Smooth muscle cell (in vitro differentiated cells): ENCODE data around the gene HDHD3. TPM values are rescaled to one million over a fixed set of nuclear protein-coding genes. Genes with fewer than 3 reads are reported as not detected.

Experiments
- DNase-seq: peaks from one replicate; lab custom pipeline; 2025; ENCODE audit not compliant: unreplicated experiment; lab: John Stamatoyannopoulos, UW
- H2AFZ ChIP-seq: fragments of 200-600 bp; sonication (generic); 2 replicates; pipeline ENCODE4 v1.6.0; 2016; ENCODE audit warnings: antibody characterized with exemption, low read depth, mild to moderate bottlenecking
- H3F3A ChIP-seq: fragments of 200-600 bp; sonication (generic); 2 replicates; pipeline ENCODE4 v1.6.0; 2017; ENCODE audit warnings: antibody characterized with exemption, low read depth
- H3K27ac ChIP-seq: fragments of 200-600 bp; sonication (generic); 2 replicates; pipeline ENCODE4 v1.5.1; 2016; ENCODE audit warnings: low read depth, mild to moderate bottlenecking
- H3K27me3 ChIP-seq: fragments of 200-600 bp; sonication (generic); 2 replicates; pipeline ENCODE4 v1.6.1; 2016; ENCODE audit warnings: low read depth, mild to moderate bottlenecking
- H3K36me3 ChIP-seq: fragments of 200-600 bp; sonication (generic); 2 replicates; pipeline ENCODE4 v1.5.1; 2016; ENCODE audit warnings: low read depth
- H3K4me1 ChIP-seq: fragments of 200-600 bp; sonication (generic); 2 replicates; pipeline ENCODE4 v1.5.1; 2016; ENCODE audit warnings: low read depth
- H3K4me2 ChIP-seq: fragments of 200-600 bp; sonication (generic); 2 replicates; pipeline ENCODE4 v1.6.0; 2016; ENCODE audit warnings: mild to moderate bottlenecking
- H3K4me3 ChIP-seq: fragments of 200-600 bp; sonication (generic); 2 replicates; pipeline ENCODE4 v1.5.1; 2016; ENCODE audit warnings: mild to moderate bottlenecking
- H3K79me2 ChIP-seq: fragments of 200-600 bp; sonication (generic); 2 replicates; pipeline ENCODE4 v1.6.0; 2016; ENCODE audit warnings: low read depth, mild to moderate bottlenecking
- H3K9ac ChIP-seq: fragments of 200-600 bp; sonication (generic); 2 replicates; pipeline ENCODE4 v1.6.0; 2016; ENCODE audit warnings: low read depth
- H3K9me3 ChIP-seq: fragments of 200-600 bp; sonication (generic); replicated peaks from 2 replicates; pipeline ENCODE4 v1.5.1; 2016; ENCODE audit warnings: low read depth
- H4K20me1 ChIP-seq: fragments of 200-600 bp; sonication (generic); 2 replicates; pipeline ENCODE4 v1.6.0; 2016; ENCODE audit warnings: low read depth
- CTCF ChIP-seq: fragments of 200-600 bp; sonication (generic); IDR thresholded peaks from 2 replicates; pipeline ENCODE4 v1.5.1; 2017; ENCODE audit warnings: borderline replicate concordance, mild to moderate bottlenecking, antibody characterized with exemption; ENCODE audit not compliant: insufficient read depth, poor library complexity, severe bottlenecking
- WGBS: methylation state at CpG from one replicate; pipeline ENCODE4 v1.1.7; 2016; ENCODE audit warnings: low lambda C conversion rate; 5-methylcytosine and 5-hydroxymethylcytosine counted together
- polyA plus RNA-seq: library from polyadenylated mRNA; unstranded; fragments of >200 nt; fragmentation: Nextera tagmentation; extraction: Ambion mirVana; gene quantifications from 2 replicates; pipeline ENCODE4 v1.2.1, GENCODE V29; 2016
- total RNA-seq: library from RNA; depleted of rRNA; stranded (reverse); fragments of >200 nt; gene quantifications from 2 replicates; pipeline ENCODE4 v1.2.3, GENCODE V29; 2014

The HDHD3 gene
- total and polyA plus RNA-seq, 2 experiments from 2014 or later, result 2.9 to 12.5 TPM

DNA sequence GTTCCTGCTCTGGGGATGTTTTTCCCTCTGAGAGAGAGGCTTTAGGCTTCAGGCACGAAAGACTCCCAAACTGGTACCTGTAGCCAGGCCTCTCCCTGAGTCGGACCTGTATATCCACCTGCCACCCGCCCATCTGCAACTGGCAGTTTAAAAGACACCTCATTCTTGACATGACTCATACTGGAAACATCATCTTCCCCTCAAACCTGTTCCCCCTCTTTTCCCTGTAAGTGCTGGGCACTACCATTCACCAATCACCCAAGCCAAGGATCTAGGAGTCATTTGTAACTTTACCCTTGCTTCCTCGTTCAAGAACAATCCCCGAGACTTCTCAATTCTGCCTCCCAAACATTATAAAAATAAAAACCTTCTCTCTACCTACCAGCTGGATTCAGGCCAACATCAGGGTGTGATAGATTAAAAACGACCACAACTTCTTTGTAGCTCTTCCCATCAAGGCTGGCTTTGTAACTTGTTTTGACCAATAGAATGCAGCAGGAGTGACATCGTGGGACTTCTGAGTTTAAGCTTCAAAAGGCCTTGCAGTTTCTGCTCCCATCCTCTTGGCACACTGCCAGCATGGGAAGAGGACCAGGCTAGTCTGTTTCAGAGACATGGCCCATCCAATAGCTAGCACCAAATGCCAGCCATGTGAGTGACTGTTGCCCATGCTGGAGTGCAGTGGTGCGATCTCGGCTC, 34.9 kb downstream of the HDHD3 start:
- no peaks in the 10 kb centered on the region for H3K36me3 ChIP-seq
- no peak overlapping the region for H3K4me2 ChIP-seq
- TF ChIP-seq CTCF, result no peak
- no peak overlapping the region for H2AFZ ChIP-seq
- H3K27ac ChIP-seq, result peak overlapping the region; percentile 37
- H3K79me2 ChIP-seq, result no peaks in the 10 kb centered on the region
- DNase-seq, result no peak
- H3K27me3 ChIP-seq, result no peaks in the 10 kb centered on the region
- no peak overlapping the region for H3K4me3 ChIP-seq
- H3K9ac ChIP-seq, result no peak overlapping the region
- no peaks in the 10 kb centered on the region for H3K9me3 ChIP-seq
- H3F3A ChIP-seq, result peaks cover 5% of the 10 kb centered on the region
- no peaks in the 10 kb centered on the region for H4K20me1 ChIP-seq
- 77% methylated on average over 9 of the region's 9 CpGs for WGBS
- H3K4me1 ChIP-seq, result peaks cover 3% of the 10 kb centered on the region

DNA sequence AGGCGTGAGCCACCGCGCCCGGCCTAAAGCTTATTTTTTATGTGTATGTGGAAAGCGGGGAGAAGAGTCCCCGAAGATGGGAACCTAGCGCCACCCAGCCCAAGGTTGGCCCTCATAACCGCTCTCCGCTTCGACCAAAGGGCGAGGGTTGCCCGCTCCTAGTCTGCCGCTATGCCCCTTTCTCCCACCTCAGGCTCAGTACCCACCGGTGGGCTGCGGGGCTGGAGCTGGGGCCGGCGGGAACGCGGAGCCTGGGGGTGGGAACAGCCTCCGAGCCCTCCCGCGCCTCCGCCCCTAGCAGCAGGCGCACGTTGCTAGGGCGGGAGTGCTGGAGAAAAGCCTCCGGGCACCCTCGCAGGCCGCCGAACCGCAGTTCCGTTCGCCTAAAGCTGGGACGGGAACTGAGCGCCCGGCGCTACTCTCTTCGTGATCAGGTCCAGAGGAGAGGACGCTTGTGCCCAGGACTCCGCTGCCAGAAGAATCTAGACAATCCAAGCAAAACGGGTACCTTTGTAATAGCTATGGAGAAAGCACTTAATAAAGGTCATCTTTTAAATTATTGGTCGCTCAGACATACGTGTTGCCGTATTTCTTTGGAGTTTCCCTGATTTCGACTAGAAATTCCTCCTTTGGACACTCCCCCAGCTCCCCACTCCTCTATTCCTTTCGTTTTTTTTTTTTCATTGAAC, 36.6 kb downstream of the HDHD3 start, which contains the start of gene WDR31:
Gene WDR31 (minus strand): TSS at position 265 of the 689 bp plus-strand sequence. CDS start 8,253 bp downstream, outside the sequence.
- H3K27me3 ChIP-seq, result no peaks in the 10 kb centered on the region
- peak within 1 kb of the TSS; percentile 68 for H3K9ac ChIP-seq
- no peaks in the 10 kb centered on the region for H3K79me2 ChIP-seq
- H3F3A ChIP-seq, result no peaks in the 10 kb centered on the region
- 1% methylated on average over 45 of the region's 46 CpGs for WGBS
- H3K36me3 ChIP-seq, result no peaks in the 10 kb centered on the region
- no peaks in the 10 kb centered on the region for H4K20me1 ChIP-seq
- peak within 1 kb of the TSS; percentile 77 for H3K4me3 ChIP-seq
- no peak for TF ChIP-seq CTCF
- peak within 1 kb of the TSS; percentile 76 for H3K27ac ChIP-seq
- DNase-seq, result peak; percentile 69
- H3K4me2 ChIP-seq, result peak within 1 kb of the TSS; percentile 97
- H3K4me1 ChIP-seq, result peaks cover 3% of the 10 kb centered on the region
- no peaks in the 10 kb centered on the region for H3K9me3 ChIP-seq
- peak within 1 kb of the TSS; percentile 94 for H2AFZ ChIP-seq

DNA sequence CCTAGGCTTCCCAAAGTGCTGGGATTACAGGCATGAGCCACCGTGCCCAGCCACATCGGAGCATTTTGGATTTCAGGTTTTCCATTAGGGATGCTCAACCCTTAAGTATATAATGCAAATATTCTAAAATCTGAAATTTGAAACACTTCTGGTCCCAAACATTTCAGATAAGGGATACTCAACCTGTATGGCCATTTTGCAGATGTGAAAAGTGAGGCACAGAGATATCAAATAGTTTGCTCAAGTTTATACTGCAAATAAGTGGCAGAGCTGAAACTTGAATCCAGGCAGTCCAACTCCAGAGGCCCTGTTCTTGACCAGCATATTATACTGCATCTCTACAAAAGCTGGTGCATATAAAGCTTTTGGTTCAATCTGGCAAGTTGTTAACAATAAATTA, 39.1 kb downstream of the HDHD3 start:
- H3K27ac ChIP-seq, result no peak overlapping the region
- WGBS, result 90% methylated on average over 2 of the region's 2 CpGs
- H3K36me3 ChIP-seq, result no peaks in the 10 kb centered on the region
- TF ChIP-seq CTCF, result no peak
- no peaks in the 10 kb centered on the region for H4K20me1 ChIP-seq
- peaks cover 3% of the 10 kb centered on the region for H3K4me1 ChIP-seq
- no peak for DNase-seq
- H2AFZ ChIP-seq, result no peak overlapping the region
- H3F3A ChIP-seq, result no peaks in the 10 kb centered on the region
- no peaks in the 10 kb centered on the region for H3K9me3 ChIP-seq
- no peaks in the 10 kb centered on the region for H3K27me3 ChIP-seq
- no peak overlapping the region for H3K9ac ChIP-seq
- H3K4me2 ChIP-seq, result no peak overlapping the region
- H3K79me2 ChIP-seq, result no peaks in the 10 kb centered on the region
- H3K4me3 ChIP-seq, result no peak overlapping the region
